ENCODE data around the gene CLDN17.

CLDN17 gene

DNA sequence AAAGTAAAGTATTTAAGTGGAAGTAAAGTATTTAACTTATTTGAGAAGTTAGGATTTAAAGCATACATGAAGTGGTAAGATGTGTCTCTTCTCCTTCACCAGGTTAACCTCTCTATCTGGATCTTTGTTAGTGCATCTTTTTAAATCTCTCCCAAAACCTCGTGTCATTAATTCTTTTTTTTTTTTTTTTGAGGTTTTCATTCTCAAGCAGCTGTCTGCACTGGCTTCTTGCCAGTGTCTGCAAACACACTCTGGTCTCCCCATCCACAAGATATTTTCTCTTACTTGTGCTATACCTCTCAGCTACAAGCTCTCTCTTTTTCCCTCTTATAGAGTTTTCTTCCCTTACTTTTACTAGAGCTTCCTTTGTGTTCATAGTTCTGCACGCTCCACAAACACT is 49.0 kb downstream of the CLDN17 start:
- no peak for DNase-seq

DNA sequence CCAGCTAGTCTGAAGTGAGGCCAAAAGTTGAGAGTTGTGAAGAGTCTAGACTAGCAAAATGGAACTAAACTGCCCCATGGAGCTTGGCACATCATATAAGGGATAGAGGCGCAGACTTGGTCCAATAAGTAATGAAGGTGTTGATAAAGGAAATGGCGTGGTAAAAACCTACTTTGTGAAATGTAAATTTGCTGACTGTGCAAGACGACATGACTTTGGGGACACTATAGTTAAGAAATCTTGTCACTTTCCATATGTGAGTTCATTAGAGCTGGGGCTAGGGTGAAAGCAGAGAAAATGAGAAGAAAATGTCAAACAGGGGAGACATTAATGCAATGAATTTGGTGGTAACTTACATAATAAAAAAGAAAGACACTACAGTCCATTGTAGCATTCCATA is 50.1 kb downstream of the CLDN17 start:
- no peak for DNase-seq
